Measurements from ENCODE around the gene GET4. TPM values are rescaled to one million over a fixed set of nuclear protein-coding genes. Genes with fewer than 3 reads are reported as not detected.

GET4 gene
- total RNA-seq, 1 donor from 2014 or later: 19.1 TPM

Other genes starting within 250 kb of the GET4 start
- 17.7 TPM for gene DNAAF5, start 149.9 kb upstream of the GET4 start, total RNA-seq
- gene PRKAR1B, start 149.3 kb upstream of the GET4 start, total RNA-seq: 16.7 TPM
- gene SUN1, start 44.1 kb upstream of the GET4 start, total RNA-seq: 176 TPM
- 10.0 TPM for gene ADAP1, start 78.1 kb downstream of the GET4 start, total RNA-seq
- 8.2 TPM for gene COX19, start 99.0 kb downstream of the GET4 start, total RNA-seq
- gene CYP2W1, start 106.6 kb downstream of the GET4 start, total RNA-seq: not detected
- gene GPR146, start 168.0 kb downstream of the GET4 start, total RNA-seq: 30.6 TPM
- 3.6 TPM for gene GPER1, start 211.6 kb downstream of the GET4 start, total RNA-seq